H1 (cell line): Measurements from ENCODE around the gene ADPRHL1. TPM values are rescaled to one million over a fixed set of nuclear protein-coding genes. Genes with fewer than 3 reads are reported as not detected.

Experiments used
- polyA plus RNA-seq, 7 experiments: library from polyadenylated mRNA; depleted of rRNA in 3 of 7; stranded (reverse) in 5 of 7; unstranded in 2 of 7; fragments of >200 nt in 5 of 7; fragments of 200-250 nt in 2 of 7; gene quantifications; 1 replicate in 5 of 7; 2 replicates in 1 of 7; 4 replicates in 1 of 7; pipeline versions ENCODE4 v1.2.1 to v1.2.3, GENCODE V29; 2011 to 2013; ENCODE audit warnings: missing spikeins in 2 of 7, mixed read lengths in 2 of 7
- total RNA-seq: library from RNA; stranded (reverse); fragmentation: NEBNext Ultra II Directional; extraction: Animal tissue kit (Norgen Biotek cat#: 25700); gene quantifications from 2 replicates; pipeline ENCODE4 v1.2.1, GENCODE V29; 2021
- TF ChIP-seq, protein P1 (sequence below): fragments of 300-600 bp; sonication (generic); IDR thresholded peaks from 2 replicates; pipeline ENCODE4 v1.7.1; 2012; ENCODE audit warnings: low read length, moderate library complexity, mild to moderate bottlenecking, inconsistent platforms; ENCODE audit not compliant: insufficient replicate concordance

The ADPRHL1 gene
- total and polyA plus RNA-seq, 2 of the 8 experiments (the other 6 are each of a cell fraction or from before 2014, with no cell fraction given): 0.74 to 1.7 TPM

GRCh38 chr13:113468029-113468428, 14.7 kb upstream of the ADPRHL1 start (continued):
- TF ChIP-seq, protein P1, sequence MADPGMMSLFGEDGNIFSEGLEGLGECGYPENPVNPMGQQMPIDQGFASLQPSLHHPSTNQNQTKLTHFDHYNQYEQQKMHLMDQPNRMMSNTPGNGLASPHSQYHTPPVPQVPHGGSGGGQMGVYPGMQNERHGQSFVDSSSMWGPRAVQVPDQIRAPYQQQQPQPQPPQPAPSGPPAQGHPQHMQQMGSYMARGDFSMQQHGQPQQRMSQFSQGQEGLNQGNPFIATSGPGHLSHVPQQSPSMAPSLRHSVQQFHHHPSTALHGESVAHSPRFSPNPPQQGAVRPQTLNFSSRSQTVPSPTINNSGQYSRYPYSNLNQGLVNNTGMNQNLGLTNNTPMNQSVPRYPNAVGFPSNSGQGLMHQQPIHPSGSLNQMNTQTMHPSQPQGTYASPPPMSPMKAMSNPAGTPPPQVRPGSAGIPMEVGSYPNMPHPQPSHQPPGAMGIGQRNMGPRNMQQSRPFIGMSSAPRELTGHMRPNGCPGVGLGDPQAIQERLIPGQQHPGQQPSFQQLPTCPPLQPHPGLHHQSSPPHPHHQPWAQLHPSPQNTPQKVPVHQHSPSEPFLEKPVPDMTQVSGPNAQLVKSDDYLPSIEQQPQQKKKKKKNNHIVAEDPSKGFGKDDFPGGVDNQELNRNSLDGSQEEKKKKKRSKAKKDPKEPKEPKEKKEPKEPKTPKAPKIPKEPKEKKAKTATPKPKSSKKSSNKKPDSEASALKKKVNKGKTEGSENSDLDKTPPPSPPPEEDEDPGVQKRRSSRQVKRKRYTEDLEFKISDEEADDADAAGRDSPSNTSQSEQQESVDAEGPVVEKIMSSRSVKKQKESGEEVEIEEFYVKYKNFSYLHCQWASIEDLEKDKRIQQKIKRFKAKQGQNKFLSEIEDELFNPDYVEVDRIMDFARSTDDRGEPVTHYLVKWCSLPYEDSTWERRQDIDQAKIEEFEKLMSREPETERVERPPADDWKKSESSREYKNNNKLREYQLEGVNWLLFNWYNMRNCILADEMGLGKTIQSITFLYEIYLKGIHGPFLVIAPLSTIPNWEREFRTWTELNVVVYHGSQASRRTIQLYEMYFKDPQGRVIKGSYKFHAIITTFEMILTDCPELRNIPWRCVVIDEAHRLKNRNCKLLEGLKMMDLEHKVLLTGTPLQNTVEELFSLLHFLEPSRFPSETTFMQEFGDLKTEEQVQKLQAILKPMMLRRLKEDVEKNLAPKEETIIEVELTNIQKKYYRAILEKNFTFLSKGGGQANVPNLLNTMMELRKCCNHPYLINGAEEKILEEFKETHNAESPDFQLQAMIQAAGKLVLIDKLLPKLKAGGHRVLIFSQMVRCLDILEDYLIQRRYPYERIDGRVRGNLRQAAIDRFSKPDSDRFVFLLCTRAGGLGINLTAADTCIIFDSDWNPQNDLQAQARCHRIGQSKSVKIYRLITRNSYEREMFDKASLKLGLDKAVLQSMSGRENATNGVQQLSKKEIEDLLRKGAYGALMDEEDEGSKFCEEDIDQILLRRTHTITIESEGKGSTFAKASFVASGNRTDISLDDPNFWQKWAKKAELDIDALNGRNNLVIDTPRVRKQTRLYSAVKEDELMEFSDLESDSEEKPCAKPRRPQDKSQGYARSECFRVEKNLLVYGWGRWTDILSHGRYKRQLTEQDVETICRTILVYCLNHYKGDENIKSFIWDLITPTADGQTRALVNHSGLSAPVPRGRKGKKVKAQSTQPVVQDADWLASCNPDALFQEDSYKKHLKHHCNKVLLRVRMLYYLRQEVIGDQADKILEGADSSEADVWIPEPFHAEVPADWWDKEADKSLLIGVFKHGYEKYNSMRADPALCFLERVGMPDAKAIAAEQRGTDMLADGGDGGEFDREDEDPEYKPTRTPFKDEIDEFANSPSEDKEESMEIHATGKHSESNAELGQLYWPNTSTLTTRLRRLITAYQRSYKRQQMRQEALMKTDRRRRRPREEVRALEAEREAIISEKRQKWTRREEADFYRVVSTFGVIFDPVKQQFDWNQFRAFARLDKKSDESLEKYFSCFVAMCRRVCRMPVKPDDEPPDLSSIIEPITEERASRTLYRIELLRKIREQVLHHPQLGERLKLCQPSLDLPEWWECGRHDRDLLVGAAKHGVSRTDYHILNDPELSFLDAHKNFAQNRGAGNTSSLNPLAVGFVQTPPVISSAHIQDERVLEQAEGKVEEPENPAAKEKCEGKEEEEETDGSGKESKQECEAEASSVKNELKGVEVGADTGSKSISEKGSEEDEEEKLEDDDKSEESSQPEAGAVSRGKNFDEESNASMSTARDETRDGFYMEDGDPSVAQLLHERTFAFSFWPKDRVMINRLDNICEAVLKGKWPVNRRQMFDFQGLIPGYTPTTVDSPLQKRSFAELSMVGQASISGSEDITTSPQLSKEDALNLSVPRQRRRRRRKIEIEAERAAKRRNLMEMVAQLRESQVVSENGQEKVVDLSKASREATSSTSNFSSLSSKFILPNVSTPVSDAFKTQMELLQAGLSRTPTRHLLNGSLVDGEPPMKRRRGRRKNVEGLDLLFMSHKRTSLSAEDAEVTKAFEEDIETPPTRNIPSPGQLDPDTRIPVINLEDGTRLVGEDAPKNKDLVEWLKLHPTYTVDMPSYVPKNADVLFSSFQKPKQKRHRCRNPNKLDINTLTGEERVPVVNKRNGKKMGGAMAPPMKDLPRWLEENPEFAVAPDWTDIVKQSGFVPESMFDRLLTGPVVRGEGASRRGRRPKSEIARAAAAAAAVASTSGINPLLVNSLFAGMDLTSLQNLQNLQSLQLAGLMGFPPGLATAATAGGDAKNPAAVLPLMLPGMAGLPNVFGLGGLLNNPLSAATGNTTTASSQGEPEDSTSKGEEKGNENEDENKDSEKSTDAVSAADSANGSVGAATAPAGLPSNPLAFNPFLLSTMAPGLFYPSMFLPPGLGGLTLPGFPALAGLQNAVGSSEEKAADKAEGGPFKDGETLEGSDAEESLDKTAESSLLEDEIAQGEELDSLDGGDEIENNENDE: no peak
